Activated naive CD8-positive, alpha-beta T cell treated with anti-CD3 and anti-CD28 coated beads, Interleukin-2, amount 50 U/mL, for 24 hours (primary cell): ENCODE data around the gene PCAT6.

Experiments
- ATAC-seq: fragments of 150-1000 bp; cut with Tn5 transposase; one replicate; pipeline ENCODE4 v1.10.0; 2021
- DNase-seq: peaks from one replicate; pipeline ENCODE4 v3.0.0; 2021
- H3K27ac Mint-ChIP-seq: one replicate; pipeline ENCODE4 v1.8.0; 2021; ENCODE audit warnings: mild to moderate bottlenecking, mixed read lengths
- H3K27me3 Mint-ChIP-seq: one replicate; pipeline ENCODE4 v1.8.0; 2021; ENCODE audit warnings: mixed read lengths
- H3K36me3 Mint-ChIP-seq: one replicate; pipeline ENCODE4 v1.8.0; 2021; ENCODE audit warnings: low read depth, mixed read lengths
- H3K4me1 Mint-ChIP-seq: one replicate; pipeline ENCODE4 v1.8.0; 2021; ENCODE audit warnings: mixed read lengths
- H3K4me3 Mint-ChIP-seq: one replicate; pipeline ENCODE4 v1.8.0; 2021; ENCODE audit warnings: mild to moderate bottlenecking, moderate library complexity, mixed read lengths
- H3K9me3 Mint-ChIP-seq: one replicate; pipeline ENCODE4 v1.8.0; 2021; ENCODE audit warnings: mixed read lengths

The PCAT6 gene

DNA sequence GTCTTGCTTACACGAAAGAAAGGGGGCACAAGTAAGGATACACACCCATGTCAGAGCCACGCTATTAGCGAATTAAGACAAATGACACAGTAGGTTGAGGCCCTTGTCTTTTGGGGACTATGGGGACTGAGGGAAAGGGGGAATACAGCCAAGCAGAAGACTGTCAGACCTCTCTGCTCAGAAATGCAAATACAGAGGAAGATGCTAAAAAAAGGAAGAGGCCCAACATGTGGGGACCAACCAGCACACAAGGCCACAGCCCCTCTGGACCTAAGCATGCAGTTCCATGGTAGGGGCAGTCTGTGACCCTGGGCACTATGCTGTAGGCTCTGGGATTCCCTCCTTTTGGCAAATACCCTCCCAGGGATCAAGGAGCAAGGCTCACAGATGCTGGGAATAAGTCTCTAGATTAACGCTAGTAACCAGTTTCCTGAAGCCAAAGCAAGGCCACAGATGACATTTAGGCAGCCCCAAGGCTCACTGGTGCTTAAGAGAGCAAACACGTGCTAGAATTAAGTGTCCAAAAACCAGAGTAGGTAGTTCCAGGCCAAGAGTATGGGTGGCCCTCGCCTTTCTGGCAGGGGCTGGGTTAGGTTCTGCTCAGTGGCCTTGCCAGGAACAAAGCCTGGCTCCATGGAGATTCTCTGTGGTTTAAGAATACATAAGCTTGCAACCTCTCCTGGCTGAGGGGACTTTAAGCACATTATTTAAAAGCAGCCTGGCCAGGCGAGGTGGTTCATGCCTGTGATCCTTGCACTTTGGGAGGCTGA, 40.0 kb downstream of the PCAT6 start:
- no peak for ATAC-seq
- Mint-ChIP-seq H3K4me3 (no peak overlapping the region), H3K9me3 (no peaks in the 10 kb centered on the region), H3K27me3 (no peaks in the 10 kb centered on the region), H3K27ac (no peak overlapping the region), H3K36me3 (no peaks in the 10 kb centered on the region), H3K4me1 (peaks cover 4% of the 10 kb centered on the region)
- no peak for DNase-seq

DNA sequence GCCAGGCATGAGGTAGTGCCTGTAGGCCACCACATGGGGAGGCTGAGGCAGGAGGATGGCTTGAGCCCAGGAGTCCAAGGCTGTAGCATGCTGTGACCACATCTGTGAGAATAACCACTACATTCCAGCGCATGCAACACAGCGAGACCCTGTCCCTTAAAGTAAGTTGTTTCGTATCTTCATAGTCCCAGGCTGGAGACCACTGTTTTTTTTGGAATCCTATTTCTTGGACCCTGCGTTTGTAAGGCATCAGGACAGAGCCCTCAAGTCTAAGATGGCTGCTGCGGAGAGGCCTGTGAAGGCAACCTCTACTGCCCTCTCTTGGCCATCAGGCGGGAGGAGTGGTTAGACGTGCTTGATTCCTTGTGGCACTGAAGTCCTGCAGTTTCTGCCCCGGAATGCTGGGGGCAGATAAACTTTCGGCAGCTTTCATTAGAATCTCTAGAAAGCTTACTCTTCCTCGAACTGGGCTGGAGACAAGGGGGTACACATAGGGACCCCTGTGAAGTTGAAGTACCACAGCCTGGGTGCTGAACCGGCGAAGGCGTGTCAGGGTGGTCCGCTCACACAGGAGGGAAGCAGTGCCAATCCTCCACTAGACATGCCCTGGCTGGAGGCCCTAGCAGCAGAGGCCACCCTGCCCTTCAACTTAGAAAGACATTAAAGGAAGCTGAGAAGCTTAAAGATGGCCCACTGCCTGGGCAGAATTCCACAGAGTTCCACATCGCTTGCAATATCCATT, 41.6 kb downstream of the PCAT6 start:
- no peak overlapping the region for H3K27ac Mint-ChIP-seq
- ATAC-seq (peak; percentile 78), DNase-seq (peak; percentile 45)
- no peak overlapping the region for H3K4me3 Mint-ChIP-seq
- H3K9me3 Mint-ChIP-seq: no peaks in the 10 kb centered on the region
- no peaks in the 10 kb centered on the region for H3K36me3 Mint-ChIP-seq
- no peaks in the 10 kb centered on the region for H3K27me3 Mint-ChIP-seq
- H3K4me1 Mint-ChIP-seq: peaks cover 4% of the 10 kb centered on the region

DNA sequence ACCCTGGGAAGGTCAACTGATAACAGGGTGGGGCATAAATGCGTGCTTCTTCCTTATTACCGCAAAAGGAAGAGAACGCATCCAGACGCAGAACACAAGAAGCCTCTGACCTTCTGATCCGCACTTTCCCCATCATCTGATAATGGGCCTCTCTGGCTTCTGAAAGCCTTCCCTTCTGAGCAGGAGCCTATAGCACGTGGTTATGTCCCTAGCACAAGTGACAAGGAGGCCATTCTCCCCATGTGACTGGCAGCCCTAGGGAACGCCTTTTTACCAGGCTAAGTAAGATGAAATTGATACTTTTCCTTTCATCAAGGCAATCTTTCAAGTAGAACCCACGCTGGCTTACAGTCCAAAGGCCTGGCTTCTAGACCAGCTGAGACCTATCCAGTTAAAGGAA, 44.0 kb downstream of the PCAT6 start:
- DNase-seq (no peak), ATAC-seq (no peak)
- Mint-ChIP-seq H3K36me3 (no peaks in the 10 kb centered on the region), H3K27me3 (peaks cover 4% of the 10 kb centered on the region), H3K4me1 (no peaks in the 10 kb centered on the region), H3K27ac (no peak overlapping the region), H3K4me3 (no peak overlapping the region), H3K9me3 (no peaks in the 10 kb centered on the region)

DNA sequence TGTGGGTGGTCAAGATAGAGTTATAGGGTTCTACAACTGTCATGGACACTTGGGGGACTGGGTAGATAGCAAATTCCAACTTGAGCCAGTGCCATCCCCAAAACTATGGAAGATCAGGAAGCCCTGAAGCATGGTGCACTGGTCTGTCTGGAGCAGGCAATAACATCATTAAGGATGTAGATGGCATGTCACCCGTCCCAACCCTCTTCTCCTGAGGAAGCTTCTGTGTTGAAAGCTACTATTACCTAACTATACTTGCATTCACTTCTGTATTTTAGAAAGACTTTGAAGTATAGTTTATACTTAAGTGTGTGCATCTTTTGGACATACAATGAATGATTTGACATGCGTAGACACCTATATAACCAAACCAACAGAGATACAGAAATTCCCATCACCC, 45.3 kb downstream of the PCAT6 start:
- Mint-ChIP-seq H3K36me3 (no peaks in the 10 kb centered on the region), H3K4me1 (no peaks in the 10 kb centered on the region), H3K27ac (no peak overlapping the region), H3K27me3 (peaks cover 16% of the 10 kb centered on the region), H3K4me3 (no peak overlapping the region), H3K9me3 (no peaks in the 10 kb centered on the region)
- ATAC-seq (no peak), DNase-seq (no peak)

DNA sequence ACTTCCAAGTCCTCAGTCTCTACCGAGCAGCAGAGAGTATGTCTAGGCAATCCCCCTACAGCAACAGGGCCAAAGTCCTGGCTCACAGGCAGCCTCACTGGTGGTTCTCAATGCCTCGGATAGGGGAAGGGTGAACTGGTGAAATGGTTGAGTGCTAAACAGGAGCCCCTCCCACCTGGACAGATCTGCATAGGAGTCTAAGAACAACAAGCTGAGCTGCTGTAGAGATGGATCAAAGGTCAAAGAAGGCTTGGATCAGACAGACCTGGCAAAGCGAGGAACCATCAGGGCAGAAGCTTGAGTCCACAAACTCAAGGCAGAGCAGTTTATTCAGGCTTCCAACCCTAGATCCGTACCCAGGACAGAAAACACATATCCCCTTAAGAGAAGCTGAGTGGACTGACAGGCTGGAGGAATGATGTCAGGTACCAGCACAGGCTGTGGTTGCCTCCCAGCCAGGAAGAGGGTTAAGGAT, 46.4 kb downstream of the PCAT6 start:
- no peaks in the 10 kb centered on the region for H3K36me3 Mint-ChIP-seq
- peaks cover 26% of the 10 kb centered on the region for H3K27me3 Mint-ChIP-seq
- H3K27ac Mint-ChIP-seq: no peak overlapping the region
- no peaks in the 10 kb centered on the region for H3K9me3 Mint-ChIP-seq
- H3K4me3 Mint-ChIP-seq: no peak overlapping the region
- no peak for DNase-seq
- peaks cover 5% of the 10 kb centered on the region for H3K4me1 Mint-ChIP-seq
- no peak for ATAC-seq

DNA sequence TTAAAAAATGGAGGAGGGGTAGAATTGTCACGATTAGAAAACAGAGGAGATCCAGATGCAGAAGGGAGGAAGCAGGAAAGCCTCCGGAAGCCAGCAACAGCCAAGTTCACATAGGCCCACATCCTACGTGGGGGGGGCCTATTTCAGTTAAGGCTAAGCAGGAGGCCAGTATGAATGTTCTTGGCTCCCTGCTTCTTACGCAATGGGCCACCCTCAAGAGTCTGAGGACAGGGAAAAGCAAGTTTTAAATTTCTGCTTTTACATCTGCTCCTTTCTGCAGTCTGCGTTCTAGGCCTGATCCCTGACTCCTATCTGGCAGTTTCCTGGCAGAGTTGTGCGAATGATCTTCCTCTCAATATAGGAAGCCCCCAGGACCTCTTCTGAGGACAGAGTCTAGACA, 47.6 kb downstream of the PCAT6 start:
- no peaks in the 10 kb centered on the region for H3K9me3 Mint-ChIP-seq
- H3K27ac Mint-ChIP-seq: no peak overlapping the region
- H3K27me3 Mint-ChIP-seq: peaks cover 37% of the 10 kb centered on the region
- H3K4me3 Mint-ChIP-seq: no peak overlapping the region
- peaks cover 5% of the 10 kb centered on the region for H3K4me1 Mint-ChIP-seq
- no peaks in the 10 kb centered on the region for H3K36me3 Mint-ChIP-seq
- no peak for DNase-seq
- ATAC-seq: no peak

DNA sequence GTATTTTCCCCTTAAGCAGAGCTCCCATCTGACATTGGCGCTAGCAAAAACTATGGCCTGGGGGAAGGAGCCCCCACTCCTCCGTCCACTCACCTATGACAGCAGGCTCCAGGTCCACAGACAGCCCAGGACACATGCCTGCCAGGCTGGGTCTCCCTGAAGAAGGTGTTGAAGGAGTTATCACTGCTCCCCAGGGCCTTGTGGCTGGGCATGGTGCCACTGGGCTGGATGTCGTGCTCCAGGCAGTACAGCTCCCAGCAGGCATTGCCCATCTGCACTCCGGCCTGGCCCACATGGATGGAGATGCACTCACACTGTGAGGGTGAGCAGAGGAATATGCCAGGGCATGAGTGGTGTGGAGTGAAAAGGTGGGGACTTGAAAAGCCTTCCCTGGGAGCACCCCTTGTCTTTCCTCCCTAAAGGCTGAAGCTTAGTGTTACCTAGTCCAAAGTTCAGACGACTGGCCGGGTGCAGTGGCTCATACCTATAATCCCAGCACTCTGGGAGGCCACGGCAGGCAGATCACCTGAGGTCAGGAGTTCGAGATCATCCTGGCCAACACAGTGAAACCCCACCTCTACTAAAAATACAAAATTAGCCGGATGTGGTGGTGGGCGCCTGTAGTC, 48.1 kb downstream of the PCAT6 start:
- no peaks in the 10 kb centered on the region for H3K9me3 Mint-ChIP-seq
- no peak overlapping the region for H3K27ac Mint-ChIP-seq
- H3K27me3 Mint-ChIP-seq: peaks cover 40% of the 10 kb centered on the region
- DNase-seq: no peak
- H3K4me1 Mint-ChIP-seq: peaks cover 5% of the 10 kb centered on the region
- H3K4me3 Mint-ChIP-seq: no peak overlapping the region
- ATAC-seq: no peak
- no peaks in the 10 kb centered on the region for H3K36me3 Mint-ChIP-seq

DNA sequence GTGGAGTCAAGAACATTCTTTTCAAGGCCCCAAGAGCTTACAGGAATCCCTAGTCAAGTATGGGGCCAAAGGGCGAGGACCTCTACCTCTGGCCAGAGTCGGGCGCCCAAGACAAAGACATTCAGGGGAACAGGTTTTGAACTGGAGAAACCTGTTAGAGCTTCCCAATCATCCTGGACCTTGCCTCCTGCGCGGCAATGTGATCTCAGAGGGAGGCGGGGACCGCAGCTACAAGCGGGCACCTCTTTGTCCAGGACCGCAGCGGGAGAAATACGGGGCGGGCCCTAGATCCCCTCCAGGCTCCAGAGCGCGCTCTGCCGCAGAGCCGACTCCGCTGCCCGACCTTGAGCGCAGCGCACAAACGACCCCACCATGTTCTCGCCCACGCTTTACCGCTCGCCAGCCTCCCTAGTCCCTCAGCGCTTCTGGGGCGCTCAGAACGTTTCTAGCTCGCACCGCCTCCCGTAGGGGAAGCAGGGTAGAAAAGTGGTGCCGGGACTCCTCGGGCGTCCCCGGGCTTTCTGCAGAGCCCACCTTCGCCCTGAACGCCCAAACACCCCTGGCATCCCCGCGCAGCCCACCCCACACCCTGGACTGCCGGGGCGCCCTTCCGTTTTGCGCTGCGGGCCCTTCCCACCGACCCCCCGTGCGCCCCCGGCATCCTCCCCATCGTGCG, 50.1 kb downstream of the PCAT6 start:
- Mint-ChIP-seq H3K27me3 (peaks cover 47% of the 10 kb centered on the region), H3K4me1 (peaks cover 5% of the 10 kb centered on the region), H3K36me3 (no peaks in the 10 kb centered on the region), H3K4me3 (peak overlapping the region; percentile 74), H3K27ac (no peak overlapping the region), H3K9me3 (no peaks in the 10 kb centered on the region)
- DNase-seq (peak; percentile 43), ATAC-seq (peak; percentile 65)
